ENCODE data around the gene C1QC.

The C1QC gene

DNA sequence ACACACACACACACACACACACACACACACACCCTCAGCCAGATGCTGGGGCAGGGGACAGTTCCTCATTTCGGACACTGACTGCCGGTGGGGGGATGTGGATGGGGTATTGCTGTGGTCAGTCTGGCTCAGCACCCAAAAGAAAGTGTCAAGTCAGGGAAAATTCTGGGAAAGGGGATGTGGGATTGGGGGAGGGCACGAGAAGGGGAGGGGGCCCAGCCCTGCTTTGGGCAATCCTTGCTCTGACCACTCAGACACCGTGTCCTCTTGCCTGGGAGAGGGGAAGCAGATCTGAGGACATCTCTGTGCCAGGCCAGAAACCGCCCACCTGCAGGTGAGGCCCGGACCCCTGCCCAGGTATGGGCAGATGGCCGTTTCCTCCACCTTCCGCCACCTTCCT is at the start of gene C1QC:
TSS of gene C1QC (plus strand) at position 253 of the 400 bp plus-strand sequence. CDS start 391 bp downstream, outside the sequence.
- DNase-seq, result no peak

DNA sequence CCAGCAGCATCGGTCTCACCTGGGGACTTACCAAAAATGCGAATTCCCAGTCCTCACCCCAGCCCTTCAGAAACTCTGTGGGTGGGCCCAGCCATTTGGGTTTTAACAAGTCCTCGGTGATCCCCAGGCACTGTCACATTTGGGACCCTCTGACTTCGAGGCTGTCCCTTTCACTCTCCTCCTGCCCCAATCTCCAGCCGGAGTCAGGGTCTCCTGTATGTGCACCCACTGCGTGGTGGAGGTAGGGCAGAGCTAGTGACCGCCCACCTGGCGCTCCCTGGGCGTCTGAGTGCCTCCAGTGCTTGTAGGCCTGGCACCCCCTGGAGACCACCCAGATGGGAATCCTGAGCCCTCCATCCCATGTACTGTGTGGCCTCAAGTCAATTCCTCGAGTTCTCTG is 49.0 kb upstream of the C1QC start:
- DNase-seq, result no peak

- no peak for DNase-seq
Measured at GRCh38 chr1:22595108-22595507, 48.3 kb upstream of the C1QC start.

DNA sequence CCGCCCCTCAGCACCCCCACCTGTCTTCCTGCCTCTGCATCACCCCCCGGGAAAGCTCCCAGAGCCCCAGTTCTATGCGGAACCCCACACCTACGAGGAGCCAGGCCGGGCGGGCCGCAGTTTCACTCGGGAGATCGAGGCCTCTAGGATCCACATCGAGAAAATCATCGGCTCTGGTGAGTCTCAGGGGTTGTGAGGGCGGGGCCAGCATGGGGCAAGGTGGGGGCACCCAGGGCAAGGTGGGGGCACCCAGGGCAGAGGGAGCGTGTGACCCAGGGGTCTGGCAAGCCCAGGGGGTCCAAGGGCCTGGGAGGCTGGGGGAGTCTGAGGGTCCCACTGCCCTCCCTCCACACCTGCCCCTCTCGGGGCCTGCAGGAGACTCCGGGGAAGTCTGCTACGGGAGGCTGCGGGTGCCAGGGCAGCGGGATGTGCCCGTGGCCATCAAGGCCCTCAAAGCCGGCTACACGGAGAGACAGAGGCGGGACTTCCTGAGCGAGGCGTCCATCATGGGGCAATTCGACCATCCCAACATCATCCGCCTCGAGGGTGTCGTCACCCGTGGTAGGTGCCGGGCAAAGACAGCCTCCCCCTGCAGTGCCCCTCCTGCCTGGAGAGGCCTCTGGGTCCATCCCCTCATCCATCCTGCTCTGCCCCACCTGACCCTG is 46.0 kb upstream of the C1QC start:
- DNase-seq, result no peak

- no peak for DNase-seq
Measured at GRCh38 chr1:22597996-22598395, 45.4 kb upstream of the C1QC start.

- no peak for DNase-seq
Measured at GRCh38 chr1:22598736-22599135, 44.7 kb upstream of the C1QC start.

GRCh38 chr1:22600071-22600816 is 43.2 kb upstream of the C1QC start:
- DNase-seq, result no peak

DNA sequence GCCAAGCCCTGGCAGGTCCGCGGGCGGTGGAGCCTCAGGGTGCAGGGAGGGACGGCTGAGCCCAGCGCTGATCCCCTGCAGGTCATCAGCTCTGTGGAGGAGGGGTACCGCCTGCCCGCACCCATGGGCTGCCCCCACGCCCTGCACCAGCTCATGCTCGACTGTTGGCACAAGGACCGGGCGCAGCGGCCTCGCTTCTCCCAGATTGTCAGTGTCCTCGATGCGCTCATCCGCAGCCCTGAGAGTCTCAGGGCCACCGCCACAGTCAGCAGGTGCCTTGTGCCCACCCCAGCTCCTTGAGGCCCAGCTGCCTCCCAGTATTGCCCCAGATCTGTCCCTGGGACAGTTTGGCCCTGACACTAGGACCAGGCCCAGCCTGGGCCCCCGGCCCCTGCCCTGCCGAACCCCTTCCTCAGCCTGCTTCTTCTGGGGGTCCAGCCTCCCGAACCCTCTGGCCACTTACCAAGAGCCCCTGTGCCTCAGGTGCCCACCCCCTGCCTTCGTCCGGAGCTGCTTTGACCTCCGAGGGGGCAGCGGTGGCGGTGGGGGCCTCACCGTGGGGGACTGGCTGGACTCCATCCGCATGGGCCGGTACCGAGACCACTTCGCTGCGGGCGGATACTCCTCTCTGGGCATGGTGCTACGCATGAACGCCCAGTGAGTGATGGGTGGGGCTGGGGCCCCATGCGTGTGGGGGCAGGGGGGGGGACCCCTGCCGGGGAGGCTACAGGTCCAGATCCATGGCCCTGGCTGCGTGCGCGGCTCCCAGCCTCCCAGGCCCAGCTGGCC is 42.4 kb upstream of the C1QC start:
- no peak for DNase-seq

DNA sequence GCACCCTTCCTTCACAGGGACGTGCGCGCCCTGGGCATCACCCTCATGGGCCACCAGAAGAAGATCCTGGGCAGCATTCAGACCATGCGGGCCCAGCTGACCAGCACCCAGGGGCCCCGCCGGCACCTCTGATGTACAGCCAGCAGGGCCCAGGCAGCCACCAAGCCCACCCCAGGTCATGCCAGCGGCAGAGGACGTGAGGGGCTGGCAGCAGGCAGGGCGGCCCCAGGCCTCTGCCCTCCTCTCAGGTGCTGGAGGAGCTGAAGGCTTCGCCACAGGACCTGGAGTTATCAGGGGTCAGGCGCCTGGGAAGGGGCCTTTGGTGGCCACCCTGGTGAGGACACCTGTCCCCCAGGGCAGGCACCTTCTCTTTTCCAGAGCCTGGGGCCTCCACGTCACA is 41.8 kb upstream of the C1QC start:
- no peak for DNase-seq

DNA sequence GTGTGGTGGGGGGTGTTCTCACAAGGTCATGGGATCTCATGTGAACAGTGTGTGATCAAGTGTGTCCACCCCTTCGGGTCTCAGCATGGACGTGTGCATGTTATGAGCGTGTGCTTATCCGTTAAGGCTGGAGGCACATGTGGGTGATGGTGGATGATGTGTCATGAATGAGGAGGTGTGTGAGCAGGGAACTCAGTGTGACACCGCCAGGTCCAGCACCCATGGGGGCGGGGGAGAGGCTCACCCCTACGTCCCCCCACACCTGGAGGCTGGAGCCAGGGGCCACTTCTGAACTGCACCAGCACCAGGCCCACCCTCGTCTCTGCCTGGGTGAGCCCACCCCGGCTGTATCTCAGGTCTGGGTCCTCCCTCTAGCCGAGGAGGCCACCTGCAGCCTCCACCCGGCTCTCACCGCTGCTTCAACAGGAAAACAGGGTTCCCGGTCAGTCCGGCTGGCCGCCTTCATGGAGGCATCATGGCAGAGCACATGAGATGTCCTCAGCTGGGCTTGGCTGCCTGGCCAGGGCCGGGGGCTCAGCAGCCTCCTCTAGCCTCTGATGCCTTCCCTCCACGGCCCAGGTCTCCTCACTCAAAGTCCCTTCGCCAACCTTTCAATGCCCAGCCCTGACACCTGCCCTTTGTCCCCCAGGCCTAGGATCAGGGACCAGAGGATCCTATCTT is 41.2 kb upstream of the C1QC start:
- no peak for DNase-seq

DNA sequence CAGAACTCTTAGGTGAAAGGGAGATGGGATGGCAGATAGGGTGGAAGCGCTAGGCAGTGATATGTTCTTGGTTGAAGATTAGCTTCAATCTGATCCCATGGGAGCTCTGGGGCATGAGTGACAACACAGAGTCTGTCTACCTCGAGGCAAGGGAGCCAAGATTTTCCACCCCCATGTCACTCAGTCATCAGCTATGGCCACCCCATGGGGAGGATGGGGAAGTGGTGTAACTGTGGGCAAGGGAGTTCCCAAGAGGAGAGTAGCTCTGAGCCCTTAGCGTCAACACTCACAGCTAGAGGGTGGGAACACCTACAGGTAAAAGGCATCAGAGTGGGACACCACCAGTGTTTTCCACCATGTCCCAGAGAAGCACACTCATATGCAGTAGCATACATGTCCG is 37.3 kb upstream of the C1QC start:
- DNase-seq, result no peak

- no peak for DNase-seq
Measured at GRCh38 chr1:22607154-22607553, 36.3 kb upstream of the C1QC start.

DNA sequence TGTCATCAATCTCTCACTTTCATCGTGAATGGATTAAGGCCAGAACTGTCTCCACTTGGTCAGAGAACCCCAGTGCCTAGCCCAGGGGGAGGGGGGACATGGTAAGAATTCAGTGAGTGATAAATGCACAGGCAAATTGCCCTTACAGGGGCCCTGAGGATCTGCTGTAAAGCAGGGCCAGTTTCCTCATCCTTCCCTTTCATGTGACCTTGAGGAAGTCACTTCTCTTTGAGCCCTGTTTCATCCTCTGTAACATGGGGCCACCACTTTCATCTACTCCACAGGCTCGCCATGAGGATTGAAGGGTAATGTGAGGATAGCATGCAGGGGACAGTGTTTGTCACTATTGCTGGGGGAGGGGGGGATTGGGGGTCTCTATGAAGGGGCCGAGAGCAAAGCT is 35.1 kb upstream of the C1QC start:
- DNase-seq, result no peak

- no peak for DNase-seq
Measured at GRCh38 chr1:22609291-22609690, 34.1 kb upstream of the C1QC start.

GRCh38 chr1:22611530-22611947 is 31.9 kb upstream of the C1QC start:
- DNase-seq, result no peak

- no peak for DNase-seq
Measured at GRCh38 chr1:22612671-22613571, 30.5 kb upstream of the C1QC start.

DNA sequence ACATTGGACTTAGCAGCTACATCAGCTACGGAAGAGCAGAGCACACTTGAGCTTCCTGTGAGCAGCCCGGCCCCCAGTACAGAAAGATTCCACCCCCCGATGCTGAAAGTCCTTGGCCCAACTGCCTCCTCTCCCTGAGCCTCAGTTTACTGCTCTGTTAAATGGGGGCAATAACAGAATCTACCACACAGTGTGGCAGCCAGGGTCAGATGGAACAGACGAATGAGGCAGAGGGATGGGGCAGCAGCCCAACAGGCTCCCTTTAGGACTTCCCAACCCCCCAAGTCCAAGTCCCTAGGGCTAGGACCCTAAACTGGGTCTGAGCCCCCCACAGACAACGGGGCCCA is 29.9 kb upstream of the C1QC start:
- DNase-seq, result no peak

DNA sequence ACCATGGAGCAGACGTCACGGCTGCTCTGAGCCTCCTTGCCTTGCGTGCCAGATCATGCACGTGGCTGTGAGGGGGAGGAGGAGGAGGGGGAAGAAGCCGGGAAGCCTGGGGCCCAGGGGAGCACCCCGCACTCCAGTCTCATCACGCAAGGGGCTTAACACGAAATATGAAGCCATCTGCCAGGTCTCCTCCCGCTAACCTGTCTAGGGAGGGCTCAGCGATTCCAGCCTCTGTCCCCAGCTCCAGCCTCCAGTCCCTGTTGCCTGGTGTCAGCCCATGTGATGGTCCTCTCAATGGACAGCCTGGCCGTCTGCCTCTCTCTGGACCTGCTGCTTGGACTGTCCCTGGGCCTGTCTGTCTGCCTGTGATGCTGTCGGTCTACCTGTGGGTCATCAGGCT is 29.5 kb upstream of the C1QC start:
- no peak for DNase-seq

DNA sequence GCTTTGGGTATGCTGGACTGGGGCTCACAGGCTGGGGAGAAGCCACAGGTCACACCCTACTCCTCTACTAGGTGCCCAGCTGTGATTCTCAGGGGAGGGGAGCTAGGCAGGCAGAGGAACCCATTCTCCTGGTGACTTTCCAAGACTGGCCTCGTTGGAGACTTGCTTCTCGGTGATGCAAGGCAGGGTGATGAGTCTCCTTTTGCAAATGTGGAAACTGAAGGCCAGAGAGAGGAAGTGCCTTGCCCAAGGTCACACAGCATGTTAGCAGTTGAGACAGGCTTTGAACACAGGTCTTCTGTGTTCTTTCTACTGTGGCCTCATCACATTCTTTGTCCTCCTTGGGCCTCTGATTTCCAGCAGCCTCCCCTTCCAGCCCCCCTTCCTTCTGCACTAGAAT is 27.5 kb upstream of the C1QC start:
- DNase-seq, result no peak

DNA sequence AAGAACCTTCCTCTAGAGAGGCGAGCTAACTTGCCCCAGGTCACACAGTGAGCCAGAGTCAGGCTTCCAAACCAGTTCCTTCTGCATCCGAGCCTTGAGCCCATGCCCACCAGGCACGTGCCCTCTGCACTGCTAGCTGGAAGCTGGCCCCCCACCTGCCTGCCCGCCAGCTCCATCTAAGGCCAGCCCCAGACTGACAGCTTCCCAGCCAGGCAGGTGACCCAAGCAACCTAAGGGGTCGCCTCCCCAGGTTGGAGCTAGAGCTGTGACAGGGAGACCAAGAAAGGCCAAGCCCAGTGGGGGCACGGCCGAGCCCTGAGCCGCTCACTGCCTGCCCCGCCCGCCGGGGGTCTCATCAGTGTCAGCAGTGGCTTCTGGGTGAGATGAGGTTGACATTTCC is 26.9 kb upstream of the C1QC start:
- no peak for DNase-seq

- no peak for DNase-seq
Measured at GRCh38 chr1:22618056-22618455, 25.4 kb upstream of the C1QC start.

- DNase-seq, result no peak
Measured at GRCh38 chr1:22619252-22619651, 24.2 kb upstream of the C1QC start.

Data from activated T-cell treated with anti-CD3 and anti-CD28 coated beads for 4 hours (primary cell).